Stimulated activated CD8-positive, alpha-beta memory T cell treated with anti-CD3 and anti-CD28 coated beads, Interleukin-7, amount 100 ng/mL, for 24 hours (primary cell): Measurements from ENCODE around the gene THRA.
A peak's percentile ranks its signal among the peaks of the same experiment; 100 is the strongest.

Source experiments
- DNase-seq: peaks from one replicate; pipeline ENCODE4 v3.0.0-alpha.2; 2020; ENCODE audit warnings: low read depth

THRA gene

GRCh38 chr17:40026816-40027613 lies 35.8 kb upstream of the THRA start:
- peak; percentile 63 for DNase-seq

GRCh38 chr17:40027614-40028012 lies 35.2 kb upstream of the THRA start:
- no peak for DNase-seq

- no peak for DNase-seq
Measured at GRCh38 chr17:40028595-40028994, 34.2 kb upstream of the THRA start.

GRCh38 chr17:40031706-40032105 lies 31.1 kb upstream of the THRA start:
- no peak for DNase-seq

- DNase-seq, result no peak
Measured at GRCh38 chr17:40032322-40033320, 30.1 kb upstream of the THRA start.

GRCh38 chr17:40033339-40033738 lies 29.4 kb upstream of the THRA start:
- no peak for DNase-seq

GRCh38 chr17:40034426-40035161 lies 28.2 kb upstream of the THRA start:
- no peak for DNase-seq

- DNase-seq, result no peak
Measured at GRCh38 chr17:40035162-40035559, 27.6 kb upstream of the THRA start.

- DNase-seq, result no peak
Measured at GRCh38 chr17:40038882-40039513, 23.8 kb upstream of the THRA start.

GRCh38 chr17:40041196-40041595 lies 21.6 kb upstream of the THRA start:
- no peak for DNase-seq

GRCh38 chr17:40056379-40057015 lies 6.3 kb upstream of the THRA start:
- no peak for DNase-seq

- no peak for DNase-seq
Measured at GRCh38 chr17:40058186-40058784, 4.5 kb upstream of the THRA start.

- DNase-seq, result no peak
Measured at GRCh38 chr17:40058865-40059264, 3.9 kb upstream of the THRA start.

GRCh38 chr17:40059729-40060475 lies 2.9 kb upstream of the THRA start:
- no peak for DNase-seq

GRCh38 chr17:40060887-40061608 lies 1.7 kb upstream of the THRA start:
- DNase-seq, result no peak

- no peak for DNase-seq
Measured at GRCh38 chr17:40061609-40062038, 1.1 kb upstream of the THRA start.

GRCh38 chr17:40063187-40063771 lies 514 bp downstream of the THRA start:
- DNase-seq, result no peak

GRCh38 chr17:40063901-40064531 lies 1.3 kb downstream of the THRA start:
- no peak for DNase-seq
